Esophagus mucosa (tissue), 1 donor: ENCODE measurements around the gene RBM4B. TPM values are rescaled to one million over a fixed set of nuclear protein-coding genes. Genes with fewer than 3 reads are reported as not detected.
"Not testable (repeated sequence)": the region's sequence is repeated elsewhere in the genome, so short reads cannot be mapped to it uniquely, and the experiment has no call there.

Experiments
- ATAC-seq: fragments of 200-7000 bp; cut with Tn5 transposase; one replicate; pipeline ENCODE4 v1.9.1; 2020
- total RNA-seq: library from RNA; stranded (reverse); gene quantifications from one replicate; pipeline ENCODE4 v1.2.4, GENCODE V29; 2023
- donor health status: DM: yes; HTN: yes; CAD: no.

The RBM4B gene, protein sequence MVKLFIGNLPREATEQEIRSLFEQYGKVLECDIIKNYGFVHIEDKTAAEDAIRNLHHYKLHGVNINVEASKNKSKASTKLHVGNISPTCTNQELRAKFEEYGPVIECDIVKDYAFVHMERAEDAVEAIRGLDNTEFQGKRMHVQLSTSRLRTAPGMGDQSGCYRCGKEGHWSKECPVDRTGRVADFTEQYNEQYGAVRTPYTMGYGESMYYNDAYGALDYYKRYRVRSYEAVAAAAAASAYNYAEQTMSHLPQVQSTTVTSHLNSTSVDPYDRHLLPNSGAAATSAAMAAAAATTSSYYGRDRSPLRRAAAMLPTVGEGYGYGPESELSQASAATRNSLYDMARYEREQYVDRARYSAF
- total RNA-seq: 10.2 TPM

DNA sequence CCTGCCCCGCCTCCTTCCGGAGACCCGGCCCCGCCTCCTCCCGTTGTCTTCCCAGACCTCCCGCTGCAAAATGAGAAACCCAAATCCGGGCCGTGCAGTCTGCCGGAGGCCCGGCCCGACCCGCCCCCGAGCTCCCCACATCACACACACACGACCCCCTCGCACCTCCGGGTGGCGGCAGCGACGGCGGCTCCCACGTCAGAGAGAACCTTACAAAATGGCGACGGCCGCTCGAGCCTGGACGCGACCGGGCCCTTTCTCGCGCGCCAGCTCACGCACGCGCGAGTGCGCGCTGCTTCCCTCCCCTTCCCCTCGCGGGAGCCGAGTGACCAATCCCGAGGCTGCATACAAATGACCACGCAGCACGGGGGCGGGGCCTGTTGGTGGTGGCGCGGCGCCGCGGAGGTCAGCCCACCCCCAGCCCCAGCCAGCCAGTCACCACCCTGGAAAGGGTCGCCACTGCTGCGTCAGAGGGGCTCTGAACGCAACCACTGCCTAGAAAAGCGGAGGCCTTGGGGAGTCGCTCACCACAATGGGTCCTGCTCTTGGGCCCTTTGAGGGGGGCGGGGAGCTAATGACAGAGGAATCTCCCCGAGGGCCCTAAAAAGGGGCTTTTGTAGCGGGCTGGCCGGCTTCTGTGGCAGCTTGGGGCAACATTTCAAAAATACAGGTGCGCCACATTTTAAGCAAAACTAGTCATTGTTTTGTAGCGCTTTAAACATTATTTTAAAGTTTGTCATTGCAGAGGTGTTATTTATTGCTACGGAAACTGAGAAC, at the start of gene RBM4B:
TSS of gene RBM4B (minus strand) at position 289 of the 777 bp plus-strand sequence. CDS start 808 bp downstream, outside the sequence.
- peak; percentile 94 for ATAC-seq

DNA sequence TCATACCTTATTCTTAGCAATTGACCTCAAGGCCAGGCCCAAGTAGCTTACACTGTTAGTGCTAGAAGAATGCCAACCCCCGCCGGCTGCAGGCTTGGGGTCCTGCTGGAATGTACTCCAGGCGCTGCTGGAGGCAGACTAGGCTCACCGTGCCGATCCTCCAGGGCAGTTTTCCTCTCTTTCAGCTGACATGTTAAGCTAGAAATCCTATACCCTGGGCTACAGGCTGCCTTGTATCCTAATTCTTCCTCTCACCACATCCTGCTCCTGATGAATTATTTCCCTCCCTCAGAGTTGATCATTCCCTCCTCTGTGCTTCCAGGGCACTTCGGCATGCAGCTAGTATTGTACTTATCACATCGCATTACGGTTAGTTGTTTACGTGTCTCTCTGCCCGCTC, 48.0 kb upstream of the RBM4B start:
- ATAC-seq: no peak

DNA sequence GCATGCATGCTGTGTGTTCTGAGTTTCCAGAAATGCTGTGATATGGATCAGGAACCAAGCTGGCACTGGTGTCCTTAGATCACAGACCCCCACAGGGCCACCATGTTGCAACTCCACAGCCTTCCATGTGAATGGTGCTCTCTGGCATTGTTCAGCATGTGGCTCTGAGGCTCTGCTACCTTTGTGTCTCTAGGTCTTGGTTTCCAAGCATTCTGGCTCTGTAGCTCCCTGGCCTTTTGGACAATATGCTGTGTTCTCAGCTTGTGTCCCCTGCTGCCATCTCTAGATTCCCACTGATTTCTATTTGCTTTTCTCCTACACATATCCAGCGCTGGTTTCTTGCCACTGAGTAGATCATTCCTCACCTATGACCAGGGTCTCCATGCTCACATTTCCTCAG, 47.4 kb upstream of the RBM4B start:
- no peak for ATAC-seq

- ATAC-seq: not testable (repeated sequence)
These were observed 46.5 kb upstream of the RBM4B start for GRCh38 chr11:66724167-66724566.

DNA sequence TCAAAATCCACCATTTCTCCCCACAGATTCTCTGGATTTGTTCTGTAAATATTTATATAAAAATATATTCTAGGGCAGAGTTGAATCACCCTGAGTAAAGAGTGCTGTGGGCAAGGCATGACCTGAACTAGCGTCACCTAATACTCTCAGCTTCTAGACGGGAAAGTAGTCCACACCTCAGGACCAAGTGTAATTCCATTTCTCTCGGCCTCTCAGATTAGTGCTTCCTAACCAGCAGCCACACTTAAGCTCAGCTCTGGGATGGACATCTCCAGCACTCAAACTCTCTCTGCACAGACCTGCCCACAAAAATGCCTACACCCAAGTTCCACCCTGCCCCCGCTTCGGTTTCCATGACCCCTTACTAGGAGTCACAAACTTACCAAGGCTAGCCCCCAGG, 46.0 kb upstream of the RBM4B start:
- ATAC-seq: no peak

- ATAC-seq: no peak
These were observed 45.3 kb upstream of the RBM4B start for GRCh38 chr11:66722745-66723651.

DNA sequence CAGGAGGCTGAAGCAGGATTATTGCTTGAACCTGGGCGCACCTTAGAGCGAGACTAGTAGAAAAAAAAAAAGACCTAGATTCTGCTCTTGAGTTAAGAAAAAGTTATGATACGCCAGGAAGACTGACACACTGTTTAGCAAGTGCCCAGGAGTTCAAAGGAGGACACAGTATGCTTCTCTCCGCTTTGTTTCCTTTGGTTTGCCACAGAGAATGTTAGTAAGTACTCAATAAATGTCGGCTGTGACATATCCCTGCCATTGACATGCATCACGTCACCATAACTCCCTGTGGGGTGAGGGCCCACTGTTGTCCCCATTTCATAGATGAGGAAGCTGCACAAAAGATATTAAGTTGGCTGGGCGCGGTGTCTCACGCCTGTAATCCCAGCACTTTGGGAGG, 44.3 kb upstream of the RBM4B start:
- ATAC-seq: no peak

DNA sequence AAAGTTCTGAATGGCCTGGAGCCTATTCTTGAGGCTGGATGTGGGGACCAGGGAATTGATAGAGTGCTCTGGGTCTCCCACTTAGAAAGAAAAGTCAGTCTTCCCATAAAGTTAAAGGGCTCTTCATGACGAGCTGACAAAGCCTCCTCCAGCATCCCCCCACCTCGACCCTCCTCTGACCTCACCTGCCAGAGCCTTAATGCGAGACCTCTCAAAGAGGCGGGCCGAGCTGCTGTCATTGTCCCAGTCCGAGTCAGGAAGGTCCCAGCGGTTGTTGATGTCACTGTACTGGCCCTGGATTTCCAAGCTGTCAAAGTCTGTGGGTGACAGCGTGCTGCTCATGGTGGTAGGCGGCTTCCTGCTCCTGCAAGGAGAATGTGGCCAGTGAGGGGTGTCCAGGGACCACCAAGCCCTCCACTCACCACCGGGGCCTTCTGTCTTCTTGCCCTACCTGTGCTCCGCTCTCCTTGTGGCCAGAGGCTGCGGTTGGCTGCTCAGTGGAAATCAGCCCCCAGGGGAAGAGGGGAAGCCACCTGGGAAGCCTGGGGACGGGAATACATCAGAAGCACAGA, 43.3 kb upstream of the RBM4B start:
- ATAC-seq: no peak

DNA sequence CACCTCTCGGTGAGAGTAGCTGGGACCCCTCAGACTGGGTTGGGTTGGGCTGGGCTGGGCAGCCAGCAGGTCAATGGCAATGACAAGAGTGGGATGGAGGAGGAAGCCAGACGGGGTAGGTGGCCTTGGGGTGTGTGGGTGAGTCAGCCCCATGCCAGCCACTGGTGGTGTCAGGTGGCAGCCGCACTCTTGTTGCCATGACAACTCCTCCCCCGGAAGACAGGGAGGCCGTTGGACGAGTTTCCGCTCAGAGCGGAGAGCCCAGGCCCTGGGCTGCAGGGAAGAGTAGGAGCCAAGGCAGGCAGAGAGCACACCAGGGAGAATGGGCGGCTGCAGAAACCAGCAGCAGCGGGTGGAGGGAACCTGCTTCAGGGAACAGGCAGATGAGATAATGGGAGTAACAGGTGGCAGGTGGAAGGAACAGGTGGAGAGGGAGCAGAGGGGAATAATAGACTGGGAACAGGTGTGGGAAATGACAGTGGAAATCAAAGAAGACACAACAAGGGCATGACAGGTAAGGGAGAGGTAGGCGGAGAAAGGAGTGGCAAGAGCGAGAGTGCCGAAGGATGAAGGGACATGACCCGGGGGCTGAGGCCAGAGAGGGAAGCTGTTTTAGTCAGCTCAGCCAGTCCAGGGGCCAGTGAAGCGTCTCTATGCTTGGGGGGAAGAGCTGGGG, 42.7 kb upstream of the RBM4B start:
- peak; percentile 83 for ATAC-seq

- ATAC-seq: peak; percentile 40
These were observed 41.6 kb upstream of the RBM4B start for GRCh38 chr11:66719111-66719872.

GRCh38 chr11:66718320-66718971, 40.8 kb upstream of the RBM4B start:
- peak; percentile 82 for ATAC-seq

DNA sequence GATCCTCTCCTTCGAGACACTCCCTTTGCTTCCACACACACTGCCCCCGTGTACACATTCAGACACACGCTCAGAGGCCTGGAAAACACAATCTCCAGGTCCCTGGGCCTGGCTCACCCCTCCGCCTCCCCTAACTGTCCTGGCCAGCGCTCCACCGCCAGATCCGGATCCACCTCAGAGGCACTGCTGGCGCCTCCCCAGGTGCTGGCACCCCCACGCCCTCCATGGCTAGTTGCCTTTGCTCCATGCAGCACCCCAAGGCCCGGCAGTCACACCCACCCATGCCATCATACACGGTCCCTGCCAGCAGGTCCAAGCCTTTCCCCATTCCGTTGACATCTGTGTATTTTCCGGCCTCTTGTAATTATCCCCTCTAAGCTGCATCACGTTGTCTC, 40.2 kb upstream of the RBM4B start:
- ATAC-seq: peak; percentile 31

DNA sequence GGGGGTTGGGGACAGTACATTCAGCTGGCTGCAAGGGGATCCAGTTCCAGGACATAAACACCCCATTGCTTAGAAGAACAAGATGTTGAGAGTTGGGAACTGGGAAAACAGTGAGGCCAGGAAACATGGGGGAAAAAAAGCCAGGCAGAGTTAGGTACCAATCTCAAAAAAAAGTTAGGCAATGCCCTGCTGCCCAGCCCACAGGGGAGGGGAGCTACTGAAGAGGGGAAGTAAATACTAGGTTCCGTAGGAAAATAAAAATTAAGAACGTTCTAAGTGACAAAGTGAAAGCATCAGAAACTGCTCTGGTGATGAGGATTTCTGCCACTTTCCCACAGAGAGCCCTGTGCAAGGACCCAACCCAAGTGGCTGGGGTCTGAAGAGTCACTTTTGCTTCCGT, 39.3 kb upstream of the RBM4B start:
- ATAC-seq: no peak

DNA sequence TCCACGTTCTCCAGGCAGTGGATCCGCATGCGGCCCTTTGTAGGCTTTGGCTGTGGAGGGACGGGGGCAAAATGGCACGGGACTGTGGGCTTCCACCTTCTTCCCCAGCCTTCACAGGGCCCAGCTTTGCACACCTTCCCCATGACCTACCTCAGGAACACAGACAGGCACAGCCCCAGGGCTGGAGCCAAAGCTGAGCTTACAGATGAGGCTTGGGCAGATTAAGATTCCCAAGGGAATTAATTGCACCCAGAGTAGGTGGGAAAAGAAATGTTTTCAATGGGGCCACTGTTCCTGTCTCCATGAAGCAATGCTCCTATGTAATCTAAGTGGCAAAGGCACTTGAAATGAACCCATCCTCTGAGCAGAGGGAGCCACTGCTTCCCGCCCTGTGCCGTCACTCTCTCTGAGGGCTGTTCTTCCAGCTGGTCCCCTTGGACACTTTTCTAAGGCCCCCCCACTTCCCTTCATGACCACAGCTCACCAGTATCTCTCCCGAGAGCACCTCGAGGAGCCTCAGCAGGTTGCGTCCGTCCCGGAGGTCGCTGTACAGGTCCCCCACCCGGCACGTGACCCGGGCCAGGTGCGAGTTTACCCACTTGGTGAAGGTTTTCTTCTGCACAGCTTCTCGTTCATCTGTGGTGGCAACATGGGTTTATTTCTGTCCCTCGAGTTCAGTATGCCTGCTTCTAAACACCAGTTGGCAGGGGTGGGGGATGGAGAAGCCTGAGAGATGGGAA, 37.8 kb upstream of the RBM4B start:
- no peak for ATAC-seq

DNA sequence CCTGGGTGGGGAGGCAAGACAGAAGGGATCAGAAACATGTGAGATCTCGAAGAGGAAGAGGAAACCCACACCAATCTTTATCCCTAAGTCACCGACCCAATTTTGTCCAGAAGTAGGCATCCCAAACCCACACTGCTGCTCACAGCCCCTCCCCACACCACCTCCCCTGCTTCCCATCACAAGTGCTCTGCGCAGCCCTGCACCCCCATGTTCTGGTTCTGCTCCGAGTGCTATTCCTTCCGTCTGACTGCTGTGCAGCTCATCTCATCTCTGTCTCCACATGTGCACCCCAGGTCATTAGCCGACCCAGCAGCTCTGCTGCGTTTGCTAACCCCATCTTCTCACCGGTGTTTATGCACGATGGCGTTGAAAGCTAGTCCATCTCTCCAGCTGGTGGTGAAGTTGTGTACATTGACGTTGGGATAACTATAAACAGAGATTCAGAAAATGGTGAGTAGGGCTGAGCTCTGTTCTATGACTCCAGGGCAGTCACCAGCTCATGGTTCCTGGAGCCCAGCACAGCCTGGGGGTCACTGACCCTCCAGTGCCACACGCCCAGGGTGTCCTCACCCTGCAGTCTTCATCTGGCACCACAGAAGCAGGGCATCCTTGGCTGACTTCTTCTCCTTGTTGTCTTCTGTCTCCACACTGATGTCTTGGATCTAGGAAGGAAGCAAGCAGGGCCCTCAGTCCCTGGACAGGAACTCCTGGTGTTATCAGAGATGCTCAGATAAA, 36.2 kb upstream of the RBM4B start:
- no peak for ATAC-seq

GRCh38 chr11:66710384-66710930, 32.8 kb upstream of the RBM4B start:
- ATAC-seq: no peak

DNA sequence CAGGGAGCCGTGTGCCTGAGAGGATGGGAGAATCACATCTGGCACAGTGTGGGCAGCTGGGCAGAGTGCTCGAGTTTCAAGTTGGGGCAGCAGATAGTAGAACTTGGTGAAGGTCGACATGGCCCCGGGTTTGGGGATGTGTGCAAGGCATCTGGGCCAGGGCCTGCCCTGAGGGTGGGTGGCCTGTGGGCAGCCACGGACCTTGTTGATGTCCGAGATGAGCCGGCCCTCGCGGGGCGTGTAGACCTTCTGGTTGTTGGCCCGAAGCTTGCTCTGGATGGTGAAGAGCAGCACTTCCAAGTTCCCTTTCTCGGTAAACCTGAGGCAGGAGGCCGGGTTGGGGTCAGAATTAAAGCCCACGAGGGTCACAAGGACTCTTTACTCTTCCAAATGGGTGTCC, 31.0 kb upstream of the RBM4B start:
- no peak for ATAC-seq

DNA sequence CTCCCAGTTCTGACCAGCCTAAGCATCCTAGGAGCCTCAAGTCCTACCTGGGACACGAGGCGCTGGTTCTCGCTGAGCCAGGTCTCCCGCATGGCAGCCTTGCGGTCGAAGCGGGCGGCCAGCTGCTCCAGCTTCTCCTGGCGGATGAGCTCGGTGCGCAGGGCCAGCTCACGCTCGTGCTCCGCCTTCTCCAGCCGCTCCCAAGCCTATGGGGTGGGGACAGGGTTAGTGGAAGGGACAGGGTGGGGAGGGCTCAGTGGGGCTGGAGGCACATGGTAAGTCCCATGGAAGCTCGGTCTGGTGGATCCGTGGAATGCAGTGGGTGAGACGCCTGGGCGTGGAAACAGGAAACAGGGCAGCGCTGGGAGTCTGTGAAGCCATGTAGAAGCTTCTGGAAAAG, 30.4 kb upstream of the RBM4B start:
- ATAC-seq: peak; percentile 46

DNA sequence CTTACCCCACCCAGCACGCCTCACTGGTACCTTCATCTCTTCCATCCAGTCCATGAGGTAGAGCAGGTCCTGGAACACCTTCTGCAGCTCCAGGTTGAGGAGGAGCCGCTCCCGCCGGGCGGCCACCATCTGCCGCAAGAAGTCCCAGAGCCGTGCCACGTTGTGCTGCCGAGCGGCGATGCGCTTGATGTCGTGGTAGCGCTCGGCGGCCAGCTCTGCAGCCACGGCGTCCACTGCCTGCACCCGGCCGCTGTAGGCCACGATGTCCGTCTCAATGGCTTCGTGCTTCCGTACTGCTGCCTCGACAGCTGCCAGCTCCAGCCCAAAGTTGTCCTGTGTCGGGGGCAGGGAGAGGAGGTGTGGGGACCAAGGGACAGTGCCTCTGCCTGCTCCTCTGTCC, 29.8 kb upstream of the RBM4B start:
- ATAC-seq: peak; percentile 4
